TTC549 (cell line): ENCODE results near the gene CSPG5.

Source experiments
- FAIRE-seq: peaks from 2 replicates; lab custom pipeline; 2012; peaks lifted over from hg19 to GRCh38; lab: Jason Lieb, UNC

CSPG5 gene

GRCh38 chr3:47536967-47537366 is 41.7 kb downstream of the CSPG5 start:
- no peak for FAIRE-seq

DNA sequence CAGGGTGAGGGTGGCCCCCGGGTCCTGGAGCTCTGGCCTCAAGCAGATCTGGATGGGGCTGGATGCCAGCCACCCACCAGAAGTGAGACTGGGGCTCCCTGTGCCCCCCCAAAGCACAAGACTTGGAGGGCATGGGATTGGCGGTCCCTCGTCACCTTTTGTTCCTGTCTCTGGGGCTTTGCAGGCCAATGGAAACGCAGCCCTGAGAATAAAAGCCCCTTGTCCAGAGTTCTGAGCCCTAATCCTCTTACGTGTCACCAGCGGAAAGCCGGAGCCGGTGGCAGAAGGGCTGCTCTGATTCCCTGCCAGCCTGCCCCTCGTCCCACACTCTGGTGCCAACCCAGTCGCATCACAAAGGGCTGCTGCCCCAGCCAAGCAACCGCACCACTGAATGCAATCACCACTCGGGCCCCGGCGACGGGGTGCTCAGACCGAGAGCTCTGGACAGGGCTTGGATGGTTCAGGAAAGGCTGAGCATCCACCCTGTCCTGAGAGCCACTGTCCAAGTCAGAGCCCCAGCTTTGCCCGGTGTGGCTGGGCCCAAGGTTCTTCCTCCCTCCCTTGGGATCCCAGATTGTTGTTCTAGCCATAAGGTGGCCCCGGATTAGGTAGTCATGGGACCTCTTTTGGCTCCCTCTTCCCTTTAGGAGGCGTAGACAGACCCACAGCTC is 42.3 kb downstream of the CSPG5 start:
- no peak for FAIRE-seq

DNA sequence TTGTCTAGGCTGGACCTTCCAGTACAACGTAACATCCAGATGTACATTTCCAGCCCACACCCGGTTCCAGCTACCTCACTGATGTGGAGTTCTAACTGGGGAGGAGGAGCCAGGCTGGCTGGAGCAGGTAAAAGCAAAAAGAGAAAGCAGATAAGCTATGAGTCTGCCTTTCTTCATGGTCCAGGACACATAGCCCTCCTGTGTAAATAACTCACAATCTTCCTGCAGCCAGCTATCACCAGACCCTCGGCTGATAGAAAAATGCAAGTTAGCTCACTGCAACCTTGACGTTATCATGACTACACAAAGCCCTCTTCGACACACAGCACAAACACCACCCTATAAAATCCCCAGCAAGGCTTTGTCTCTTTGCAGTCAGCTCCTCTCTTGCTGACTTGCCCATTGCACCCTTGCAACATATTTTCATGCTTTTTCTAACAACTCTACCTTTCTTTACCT is 44.6 kb downstream of the CSPG5 start:
- no peak for FAIRE-seq

- FAIRE-seq = no peak
Observed at GRCh38 chr3:47533481-47533880, 45.2 kb downstream of the CSPG5 start.

GRCh38 chr3:47527952-47528725 is 50.5 kb downstream of the CSPG5 start:
- FAIRE-seq = no peak

DNA sequence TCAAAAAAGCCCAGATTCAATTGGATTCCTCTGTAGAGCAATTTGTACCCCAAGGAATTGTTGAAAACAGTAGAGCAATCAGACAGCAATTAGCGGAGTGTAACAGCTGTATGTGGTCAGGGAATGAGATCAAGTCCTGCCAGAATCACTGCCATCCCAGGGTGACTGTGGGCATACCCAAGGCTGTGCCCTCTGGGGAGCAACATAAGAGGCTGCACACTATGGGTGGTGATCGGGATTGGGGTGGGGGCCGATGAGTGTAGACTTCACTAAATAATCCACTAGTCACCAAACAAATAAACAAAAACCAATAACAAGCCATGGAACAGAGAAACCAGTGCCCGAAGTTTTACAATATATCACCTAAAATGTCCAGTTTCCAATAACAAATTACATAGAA is 53.0 kb downstream of the CSPG5 start:
- FAIRE-seq = no peak

- no peak for FAIRE-seq
Observed at GRCh38 chr3:47523310-47524073, 55.2 kb downstream of the CSPG5 start.

DNA sequence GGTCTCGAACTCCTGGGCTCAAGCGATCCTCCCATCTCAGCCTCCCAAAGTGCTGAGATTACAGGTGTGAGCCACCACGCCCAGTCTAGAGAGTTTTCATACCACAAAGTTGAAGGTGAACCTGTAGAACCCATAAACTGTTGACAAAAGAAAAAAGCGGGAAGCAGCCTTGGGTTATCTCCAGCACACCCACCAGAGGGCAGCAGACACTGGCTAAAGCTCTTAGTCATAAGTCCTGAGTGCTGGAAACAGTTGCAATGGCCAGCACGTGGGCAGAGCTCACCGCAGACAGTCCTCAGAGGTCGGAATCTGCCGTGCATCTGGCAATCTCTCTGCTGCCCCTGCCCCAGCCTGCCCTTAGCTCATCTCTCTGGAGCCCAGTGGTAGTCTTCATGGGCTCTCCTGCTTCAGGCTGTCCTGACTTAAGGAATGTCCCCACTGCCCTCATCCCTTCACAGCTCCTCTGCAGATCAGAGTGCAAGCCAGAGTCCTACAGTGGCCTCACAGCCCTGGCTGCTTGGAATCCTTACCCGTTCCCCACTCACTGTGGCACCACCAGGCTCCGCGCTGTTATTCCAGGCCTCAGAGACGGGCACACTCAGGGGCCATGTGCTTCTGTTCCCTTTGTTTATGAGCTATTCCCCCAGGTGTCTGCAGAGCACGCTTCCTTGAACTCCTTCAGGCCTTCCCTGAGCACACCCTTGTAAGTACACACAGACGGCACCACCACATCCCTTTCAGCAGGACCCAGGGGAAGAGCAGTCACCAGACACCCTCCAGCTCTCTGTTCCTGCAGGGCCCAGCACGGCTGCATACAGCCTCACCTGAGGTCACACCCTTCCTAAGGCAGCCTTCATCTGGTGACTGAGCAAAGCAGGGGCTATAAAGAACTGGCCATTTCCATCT is 56.3 kb downstream of the CSPG5 start:
- no peak for FAIRE-seq

DNA sequence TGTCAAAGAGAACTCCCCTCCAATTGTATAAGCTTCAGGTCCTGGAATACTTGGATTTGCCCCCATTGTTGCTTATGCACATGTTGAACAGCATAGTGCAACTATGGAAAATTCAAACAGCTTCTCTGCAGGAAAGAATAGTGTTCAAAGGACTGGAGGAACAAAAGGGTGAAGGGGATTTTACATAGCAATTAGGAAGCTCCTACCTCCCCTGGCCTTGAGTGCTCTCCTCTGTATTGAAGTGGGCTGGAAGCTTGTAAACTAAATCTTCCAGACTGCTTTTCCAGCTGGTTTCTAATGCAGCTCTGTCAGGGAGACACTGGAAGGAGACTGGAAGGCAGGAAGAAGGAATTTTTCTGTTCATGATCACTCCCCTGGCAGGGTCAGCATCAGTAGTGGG is 57.9 kb downstream of the CSPG5 start:
- FAIRE-seq = no peak

- no peak for FAIRE-seq
Observed at GRCh38 chr3:47517937-47518336, 60.7 kb downstream of the CSPG5 start.

DNA sequence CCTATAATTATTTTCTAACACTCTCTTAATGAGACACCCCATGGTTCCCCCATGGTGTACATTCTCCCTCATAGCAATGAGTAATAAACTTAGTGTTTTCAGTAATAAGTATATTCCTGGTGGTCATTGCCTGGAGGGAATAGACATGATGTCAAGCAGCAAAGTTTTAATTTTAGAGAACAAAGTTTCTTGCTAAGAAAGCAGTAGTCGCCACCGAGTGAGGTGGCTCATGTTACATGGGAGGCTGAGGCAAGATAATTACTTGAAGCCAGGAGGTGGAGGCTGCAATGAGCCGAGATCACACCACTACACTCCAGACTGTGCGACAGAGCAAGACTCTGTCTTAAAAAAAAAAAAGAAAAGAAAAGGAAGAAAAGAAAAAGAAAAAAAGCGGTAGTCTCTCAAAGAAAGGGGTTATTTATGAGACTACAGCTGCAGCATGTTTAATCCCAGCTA is 62.8 kb downstream of the CSPG5 start:
- FAIRE-seq = no peak

- FAIRE-seq = no peak
Observed at GRCh38 chr3:47515100-47515499, 63.6 kb downstream of the CSPG5 start.

GRCh38 chr3:47513125-47513929 is 65.3 kb downstream of the CSPG5 start, which contains the start of gene ELP6:
Gene ELP6, minus strand, starts transcription at chr3:47513712. Its CDS starts 122 bp downstream, at chr3:47513590.
- FAIRE-seq = peak; percentile 68

DNA sequence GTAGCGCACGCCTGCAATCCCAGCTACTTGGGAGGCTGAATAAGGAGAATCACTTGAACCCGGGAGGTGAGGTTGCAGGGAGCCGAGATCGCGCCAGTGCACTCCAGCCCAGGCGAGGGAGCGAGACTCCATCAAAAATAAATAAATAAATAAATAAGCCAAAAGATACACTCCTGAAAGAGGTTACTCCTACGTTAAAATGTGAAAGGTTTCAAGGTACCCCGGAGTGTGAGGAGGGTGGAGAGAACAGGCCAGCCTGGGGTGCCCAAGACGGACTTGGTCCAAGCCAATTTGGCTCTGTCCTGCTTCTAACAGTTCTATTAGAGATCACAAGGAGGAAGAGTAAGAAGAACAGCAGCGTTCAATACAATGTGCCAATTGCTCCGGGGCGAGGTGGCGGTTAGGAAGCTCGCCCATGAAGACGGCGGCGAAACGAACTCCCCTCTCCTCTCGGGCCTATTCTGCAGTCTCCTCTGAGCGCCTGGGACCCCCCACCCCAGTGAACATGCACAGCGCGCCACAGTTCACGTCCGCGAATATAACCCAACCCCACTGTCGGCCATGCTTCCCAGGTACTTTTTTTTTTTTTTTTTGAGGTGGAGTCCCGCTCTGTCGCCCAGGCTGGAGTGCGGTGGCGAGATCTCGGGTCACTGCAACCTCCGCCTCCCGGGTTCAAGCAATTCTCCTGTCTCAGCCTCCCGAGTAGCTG is 66.1 kb downstream of the CSPG5 start:
- no peak for FAIRE-seq
